Ecto neural progenitor cell (in vitro differentiated cells): Measurements from ENCODE around the gene RAD51B.

Experiments
- DNase-seq: peaks from one replicate; pipeline ENCODE4 v3.0.0-alpha.2; 2018; ENCODE audit warnings: low spot score

RAD51B gene

GRCh38 chr14:68512088-68512487 is 692.5 kb downstream of the RAD51B start:
- peak; percentile 3 for DNase-seq

GRCh38 chr14:68513137-68513536 is 693.6 kb downstream of the RAD51B start:
- peak; percentile 25 for DNase-seq

- DNase-seq, result no peak
These were observed 694.4 kb downstream of the RAD51B start for GRCh38 chr14:68513838-68514607.

GRCh38 chr14:68514608-68515194 is 695.1 kb downstream of the RAD51B start:
- peak; percentile 42 for DNase-seq

GRCh38 chr14:68516342-68516741 is 696.8 kb downstream of the RAD51B start:
- no peak for DNase-seq

- peak; percentile 81 for DNase-seq
These were observed 698.6 kb downstream of the RAD51B start for GRCh38 chr14:68518166-68518565.

- no peak for DNase-seq
These were observed 699.4 kb downstream of the RAD51B start for GRCh38 chr14:68518761-68519670.

GRCh38 chr14:68519671-68520187 is 700.1 kb downstream of the RAD51B start:
- peak; percentile 8 for DNase-seq

GRCh38 chr14:68520637-68521556 is 701.3 kb downstream of the RAD51B start:
- DNase-seq, result peak; percentile 41

GRCh38 chr14:68521557-68521901 is 702.0 kb downstream of the RAD51B start:
- peak; percentile 23 for DNase-seq

- DNase-seq, result peak; percentile 34
These were observed 702.5 kb downstream of the RAD51B start for GRCh38 chr14:68521961-68522509.

GRCh38 chr14:68522510-68523325 is 703.1 kb downstream of the RAD51B start:
- DNase-seq, result peak; percentile 51

- no peak for DNase-seq
These were observed 703.7 kb downstream of the RAD51B start for GRCh38 chr14:68523326-68523610.

GRCh38 chr14:68523989-68524725 is 704.6 kb downstream of the RAD51B start:
- peak; percentile 23 for DNase-seq

- DNase-seq, result peak; percentile 13
These were observed 705.9 kb downstream of the RAD51B start for GRCh38 chr14:68525516-68525915.

GRCh38 chr14:68526512-68527091 is 707.0 kb downstream of the RAD51B start:
- DNase-seq, result peak; percentile 25

GRCh38 chr14:68527329-68527851 is 707.8 kb downstream of the RAD51B start:
- peak; percentile 49 for DNase-seq

GRCh38 chr14:68528040-68528687 is 708.6 kb downstream of the RAD51B start:
- DNase-seq, result peak; percentile 9

- no peak for DNase-seq
These were observed 710.9 kb downstream of the RAD51B start for GRCh38 chr14:68530443-68530842.
